NT2/D1 (cell line): ENCODE measurements around the gene MAML2.

Source experiments
- DNase-seq: peaks from one replicate; pipeline ENCODE4 v3.0.0-alpha.2; 2011; ENCODE audit warnings: low read depth, low spot score
- H3K27me3 ChIP-seq: 2 replicates; pipeline ENCODE4 v1.6.0; 2011; ENCODE audit warnings: mild to moderate bottlenecking; ENCODE audit not compliant: insufficient read length, insufficient read depth
- H3K36me3 ChIP-seq: 2 replicates; pipeline ENCODE4 v1.6.1; 2011; ENCODE audit warnings: mild to moderate bottlenecking, low read length, mixed read lengths; ENCODE audit not compliant: insufficient read depth, insufficient read length
- H3K4me1 ChIP-seq: 2 replicates; pipeline ENCODE4 v1.5.1; 2011; ENCODE audit not compliant: insufficient read depth, insufficient read length
- H3K4me3 ChIP-seq: 2 replicates; pipeline ENCODE4 v1.5.1; 2011; ENCODE audit warnings: low read depth; ENCODE audit not compliant: insufficient read length
- H3K9ac ChIP-seq: 2 replicates; pipeline ENCODE4 v1.6.0; 2011; ENCODE audit warnings: low read depth; ENCODE audit not compliant: insufficient read length
- H3K9me3 ChIP-seq: 2 replicates; pipeline ENCODE4 v1.5.1; 2011; ENCODE audit warnings: mild to moderate bottlenecking, low read length; ENCODE audit not compliant: insufficient read depth
- SUZ12 ChIP-seq: IDR thresholded peaks from 2 replicates; pipeline ENCODE4 v1.6.1; 2011; ENCODE audit not compliant: insufficient read length, insufficient read depth; ENCODE audit errors: extremely low read depth
- YY1 ChIP-seq: IDR thresholded peaks from 2 replicates; pipeline ENCODE4 v1.6.1; 2011; ENCODE audit not compliant: insufficient read length, insufficient read depth
- ZNF274 ChIP-seq: IDR thresholded peaks from 2 replicates; pipeline ENCODE4 v1.6.1; 2011; ENCODE audit warnings: mild to moderate bottlenecking, low read depth, low read length

The MAML2 gene

DNA sequence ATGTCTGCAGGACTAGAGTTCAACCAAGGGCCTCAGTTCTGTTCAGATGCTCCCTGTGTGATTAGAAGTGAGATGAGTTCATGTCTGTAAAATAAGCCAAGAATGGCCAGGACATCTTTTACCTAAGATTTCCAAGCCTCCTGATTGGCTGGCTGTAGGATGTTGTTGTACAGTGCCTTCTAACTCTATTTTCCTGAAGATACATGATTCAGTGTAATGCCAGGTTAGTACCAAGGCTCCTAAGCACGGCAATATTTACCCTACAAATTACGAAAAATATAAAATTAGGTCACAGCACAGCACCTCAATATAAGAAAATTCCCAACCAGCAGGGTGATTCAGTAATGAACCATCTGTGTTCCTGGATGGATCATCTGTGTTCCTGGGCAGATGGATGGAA lies 279.1 kb downstream of the MAML2 start:
- no peak for DNase-seq
- Histone ChIP-seq H3K9me3 (no peaks in the 10 kb centered on the region), H3K9ac (no peak overlapping the region), H3K4me1 (no peaks in the 10 kb centered on the region), H3K4me3 (no peak overlapping the region), H3K36me3 (no peaks in the 10 kb centered on the region), H3K27me3 (no peaks in the 10 kb centered on the region)
- TF ChIP-seq YY1 (no peak), SUZ12 (no peak)

- Histone ChIP-seq H3K9ac (no peak overlapping the region), H3K27me3 (no peaks in the 10 kb centered on the region), H3K4me3 (no peak overlapping the region), H3K36me3 (no peaks in the 10 kb centered on the region), H3K4me1 (no peaks in the 10 kb centered on the region), H3K9me3 (no peaks in the 10 kb centered on the region)
- TF ChIP-seq ZNF274: no peak
- TF ChIP-seq SUZ12: no peak
- no peak for TF ChIP-seq YY1
- DNase-seq: no peak
Observed at GRCh38 chr11:96063053-96063452, 279.9 kb downstream of the MAML2 start.

GRCh38 chr11:96062134-96062533 lies 280.9 kb downstream of the MAML2 start:
- Histone ChIP-seq H3K9ac (no peak overlapping the region), H3K4me1 (no peaks in the 10 kb centered on the region), H3K27me3 (no peaks in the 10 kb centered on the region), H3K9me3 (no peaks in the 10 kb centered on the region), H3K36me3 (no peaks in the 10 kb centered on the region), H3K4me3 (no peak overlapping the region)
- no peak for TF ChIP-seq SUZ12
- TF ChIP-seq YY1: no peak
- no peak for TF ChIP-seq ZNF274
- no peak for DNase-seq

DNA sequence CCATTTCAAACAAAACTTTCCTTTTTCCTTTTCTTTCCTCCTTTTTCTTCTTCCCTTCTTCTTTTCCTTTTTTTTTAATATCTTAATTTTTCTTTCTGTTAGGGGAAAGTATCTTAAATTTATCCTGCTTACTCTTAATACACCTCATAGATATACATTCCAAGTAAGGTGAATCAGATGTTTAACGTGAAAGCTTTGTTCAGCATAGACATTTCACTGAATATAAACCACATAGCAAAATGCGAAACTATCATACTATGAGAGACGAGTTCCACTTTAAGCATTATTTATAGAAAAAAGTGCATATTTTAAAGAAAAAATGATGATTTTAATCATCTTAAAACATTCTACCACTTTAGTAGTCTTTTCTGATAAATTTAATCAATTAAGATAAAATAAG lies 281.3 kb downstream of the MAML2 start:
- no peak overlapping the region for H3K9ac ChIP-seq
- no peak for DNase-seq
- H3K36me3 ChIP-seq: no peaks in the 10 kb centered on the region
- no peaks in the 10 kb centered on the region for H3K4me1 ChIP-seq
- H3K4me3 ChIP-seq: no peak overlapping the region
- H3K9me3 ChIP-seq: no peaks in the 10 kb centered on the region
- no peaks in the 10 kb centered on the region for H3K27me3 ChIP-seq
- TF ChIP-seq SUZ12 (no peak), YY1 (no peak), ZNF274 (no peak)

DNA sequence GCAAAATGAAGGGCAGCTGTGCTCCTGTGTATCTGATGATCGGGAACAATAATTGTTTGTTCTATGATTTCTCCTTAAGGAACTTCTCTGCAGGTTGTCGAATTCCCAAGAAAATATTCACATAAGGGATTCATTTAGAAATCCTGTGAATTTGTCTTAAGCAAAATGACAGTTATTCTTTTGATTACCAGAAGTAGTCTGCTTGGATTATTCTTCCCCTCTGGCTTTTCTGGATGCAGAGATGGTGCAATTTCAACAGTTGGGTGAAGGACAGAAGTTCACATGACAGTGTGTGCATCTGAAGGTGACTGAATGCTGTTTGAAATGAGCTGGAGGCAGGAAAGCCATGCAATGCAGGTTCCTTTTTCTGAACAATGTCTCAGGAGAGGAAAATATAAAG lies 281.9 kb downstream of the MAML2 start:
- H3K9me3 ChIP-seq: no peaks in the 10 kb centered on the region
- DNase-seq: no peak
- H3K4me1 ChIP-seq: no peaks in the 10 kb centered on the region
- H3K9ac ChIP-seq: no peak overlapping the region
- H3K4me3 ChIP-seq: no peak overlapping the region
- no peaks in the 10 kb centered on the region for H3K36me3 ChIP-seq
- H3K27me3 ChIP-seq: no peaks in the 10 kb centered on the region
- TF ChIP-seq SUZ12 (no peak), ZNF274 (no peak), YY1 (no peak)

DNA sequence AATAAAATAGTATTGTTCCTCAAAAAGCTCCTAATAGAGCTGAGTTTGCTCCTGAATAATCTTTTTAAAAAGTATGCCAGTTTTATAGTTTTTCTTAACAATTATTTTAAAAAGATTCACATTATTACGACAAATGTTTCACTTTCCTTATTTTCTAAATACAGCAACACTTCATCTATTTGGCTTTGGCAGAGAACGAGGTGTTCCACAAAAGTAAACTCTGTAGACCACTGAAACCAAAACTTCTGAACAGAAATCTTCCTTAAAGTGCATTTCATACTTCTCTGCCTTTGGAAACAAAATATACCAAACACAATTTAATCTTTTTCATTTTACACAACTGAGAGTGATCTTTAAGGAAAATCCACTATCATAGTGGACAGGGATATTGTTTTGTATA lies 285.5 kb downstream of the MAML2 start:
- Histone ChIP-seq H3K9ac (no peak overlapping the region), H3K4me3 (no peak overlapping the region), H3K27me3 (no peaks in the 10 kb centered on the region), H3K36me3 (no peaks in the 10 kb centered on the region), H3K9me3 (no peaks in the 10 kb centered on the region), H3K4me1 (no peaks in the 10 kb centered on the region)
- no peak for DNase-seq
- no peak for TF ChIP-seq ZNF274

DNA sequence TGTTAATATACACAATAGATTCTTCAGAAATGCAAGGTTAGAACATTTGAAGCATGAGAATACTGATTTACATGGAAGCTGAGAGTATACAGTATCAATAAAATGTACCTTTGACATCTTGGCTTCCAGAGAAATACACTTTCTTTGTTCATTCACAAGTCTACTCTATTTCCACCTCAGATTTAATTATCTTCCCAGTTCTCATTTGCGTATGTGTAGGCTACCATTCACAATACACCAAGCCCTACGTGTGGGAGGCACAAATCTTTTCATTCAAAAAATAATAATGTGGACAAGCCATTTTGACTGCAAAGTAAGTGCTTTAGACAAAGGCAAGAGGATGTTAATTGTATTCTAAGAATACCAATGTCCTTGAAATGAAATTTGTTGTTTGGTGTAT lies 286.4 kb downstream of the MAML2 start:
- Histone ChIP-seq H3K4me3 (no peak overlapping the region), H3K36me3 (no peaks in the 10 kb centered on the region), H3K4me1 (no peaks in the 10 kb centered on the region), H3K9ac (no peak overlapping the region), H3K9me3 (no peaks in the 10 kb centered on the region), H3K27me3 (no peaks in the 10 kb centered on the region)
- no peak for TF ChIP-seq ZNF274
- no peak for TF ChIP-seq YY1
- TF ChIP-seq SUZ12: no peak
- DNase-seq: no peak
